PFSK-1 (cell line): ENCODE results near the gene DYNLT1.

ENCODE experiments used
- POLR2AphosphoS5 ChIP-seq: IDR thresholded peaks from 2 replicates; pipeline ENCODE4 v1.6.1; 2012; ENCODE audit warnings: low read depth, mild to moderate bottlenecking, control low read depth, low read length, moderate library complexity
- SIN3A ChIP-seq: IDR thresholded peaks from 2 replicates; pipeline ENCODE4 v1.6.1; 2012; ENCODE audit warnings: mild to moderate bottlenecking, low read length, moderate library complexity, borderline replicate concordance; ENCODE audit not compliant: insufficient read depth
- TAF1 ChIP-seq: IDR thresholded peaks from 2 replicates; pipeline ENCODE4 v1.6.1; 2012; ENCODE audit warnings: low read length, control low read depth, borderline replicate concordance; ENCODE audit not compliant: insufficient read depth
- TF ChIP-seq, protein P1 (sequence below), 2 experiments: IDR thresholded peaks; 2 replicates each; pipeline versions ENCODE4 v1.6.1 to v1.8.0; 2011 to 2012; ENCODE audit warnings: low read depth in 2 of 2, low read length in 2 of 2, control low read depth in 1 of 2, inconsistent platforms in 1 of 2, mild to moderate bottlenecking in 1 of 2, moderate library complexity in 1 of 2; ENCODE audit not compliant: insufficient read depth in 1 of 2

DNA sequence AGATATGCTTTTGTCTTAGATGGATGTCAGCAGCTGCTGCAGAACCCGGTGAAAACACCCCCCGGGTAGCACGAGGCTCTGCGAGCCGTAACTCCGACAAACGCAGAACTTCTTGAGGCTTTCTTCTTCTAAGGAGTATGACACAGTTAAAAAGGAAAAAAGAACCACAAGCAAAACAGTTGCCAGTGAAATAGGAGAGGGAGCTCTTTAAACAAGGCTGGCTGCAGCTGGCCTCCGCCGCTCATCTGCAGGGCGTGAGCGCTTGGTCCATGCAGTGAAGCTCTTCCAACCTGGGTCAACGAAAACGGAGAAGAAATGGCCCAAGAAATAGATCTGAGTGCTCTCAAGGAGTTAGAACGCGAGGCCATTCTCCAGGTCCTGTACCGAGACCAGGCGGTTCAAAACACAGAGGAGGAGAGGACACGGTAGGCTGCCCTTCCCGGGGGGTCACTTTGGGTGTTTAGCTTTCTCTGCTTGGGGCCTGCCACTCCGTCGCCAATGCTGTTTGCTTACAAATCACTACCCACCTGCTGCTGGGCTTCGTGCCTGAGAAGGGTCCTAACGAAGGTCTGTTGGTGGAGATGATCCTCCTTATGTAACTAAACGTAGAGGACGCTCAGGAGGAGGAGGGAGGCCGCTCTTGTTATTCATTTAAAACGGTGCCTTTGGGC, 18.5 kb upstream of the DYNLT1 start:
- TF ChIP-seq POLR2AphosphoS5, result no peak
- TF ChIP-seq SIN3A, result no peak
- TF ChIP-seq, protein P1, sequence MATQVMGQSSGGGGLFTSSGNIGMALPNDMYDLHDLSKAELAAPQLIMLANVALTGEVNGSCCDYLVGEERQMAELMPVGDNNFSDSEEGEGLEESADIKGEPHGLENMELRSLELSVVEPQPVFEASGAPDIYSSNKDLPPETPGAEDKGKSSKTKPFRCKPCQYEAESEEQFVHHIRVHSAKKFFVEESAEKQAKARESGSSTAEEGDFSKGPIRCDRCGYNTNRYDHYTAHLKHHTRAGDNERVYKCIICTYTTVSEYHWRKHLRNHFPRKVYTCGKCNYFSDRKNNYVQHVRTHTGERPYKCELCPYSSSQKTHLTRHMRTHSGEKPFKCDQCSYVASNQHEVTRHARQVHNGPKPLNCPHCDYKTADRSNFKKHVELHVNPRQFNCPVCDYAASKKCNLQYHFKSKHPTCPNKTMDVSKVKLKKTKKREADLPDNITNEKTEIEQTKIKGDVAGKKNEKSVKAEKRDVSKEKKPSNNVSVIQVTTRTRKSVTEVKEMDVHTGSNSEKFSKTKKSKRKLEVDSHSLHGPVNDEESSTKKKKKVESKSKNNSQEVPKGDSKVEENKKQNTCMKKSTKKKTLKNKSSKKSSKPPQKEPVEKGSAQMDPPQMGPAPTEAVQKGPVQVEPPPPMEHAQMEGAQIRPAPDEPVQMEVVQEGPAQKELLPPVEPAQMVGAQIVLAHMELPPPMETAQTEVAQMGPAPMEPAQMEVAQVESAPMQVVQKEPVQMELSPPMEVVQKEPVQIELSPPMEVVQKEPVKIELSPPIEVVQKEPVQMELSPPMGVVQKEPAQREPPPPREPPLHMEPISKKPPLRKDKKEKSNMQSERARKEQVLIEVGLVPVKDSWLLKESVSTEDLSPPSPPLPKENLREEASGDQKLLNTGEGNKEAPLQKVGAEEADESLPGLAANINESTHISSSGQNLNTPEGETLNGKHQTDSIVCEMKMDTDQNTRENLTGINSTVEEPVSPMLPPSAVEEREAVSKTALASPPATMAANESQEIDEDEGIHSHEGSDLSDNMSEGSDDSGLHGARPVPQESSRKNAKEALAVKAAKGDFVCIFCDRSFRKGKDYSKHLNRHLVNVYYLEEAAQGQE (IDR thresholded peaks at IDR 0.05; ENCODE audit: insufficient read depth in 1 of 2, low read depth in 2 of 2, low read length in 2 of 2), result no peak
- no peak for TF ChIP-seq TAF1
